ENCODE data around the gene TMEM94.

DNA sequence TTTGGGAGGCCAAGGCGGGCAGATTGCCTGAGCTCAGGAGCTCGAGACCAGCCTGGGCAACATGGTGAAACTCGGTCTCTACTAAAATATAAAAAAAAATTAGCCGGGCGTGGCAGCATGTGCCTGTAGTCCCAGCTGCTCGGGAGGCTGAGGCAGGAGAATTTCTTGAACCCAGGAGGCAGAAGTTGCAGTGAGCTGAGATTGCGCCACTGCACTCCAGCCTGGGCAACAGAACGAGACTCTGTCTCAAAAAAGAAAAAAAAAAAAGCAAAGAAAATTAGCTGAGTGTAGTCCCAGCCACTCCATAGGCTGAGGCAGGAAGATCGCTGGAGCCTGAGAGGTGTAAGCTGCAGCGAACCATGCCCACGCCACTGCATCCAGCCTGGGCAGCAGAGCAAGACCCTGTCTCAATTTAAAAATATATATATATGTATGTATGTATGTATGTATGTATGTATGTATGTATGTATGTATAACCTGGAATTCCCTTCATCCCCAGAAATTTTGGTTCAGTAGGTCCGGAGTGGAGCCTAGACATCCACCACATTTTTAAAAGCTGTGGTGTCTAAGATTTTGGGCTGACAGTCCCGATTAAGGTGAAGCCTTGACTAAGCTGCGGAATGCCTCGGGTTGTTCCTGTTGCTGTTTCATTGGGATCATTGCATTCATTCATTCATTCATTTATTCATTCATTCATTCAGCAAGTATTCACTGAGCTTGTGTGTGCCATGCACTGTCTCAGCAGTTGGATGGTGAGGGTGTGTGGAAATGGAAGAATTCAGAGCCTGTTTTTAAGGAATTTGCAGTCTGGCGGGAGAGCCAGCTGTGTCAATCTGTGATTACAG, 25.9 kb downstream of the TMEM94 start:
- TF ChIP-seq RCOR1 (IDR thresholded peaks at IDR 0.05; ENCODE audit: insufficient replicate concordance, low read length) (no peak), CTCF (conservative IDR thresholded peaks at IDR 0.05; ENCODE audit: low read depth, low read length) (no peak), POLR2A (IDR thresholded peaks at IDR 0.05; ENCODE audit: low read depth, low read length) (no peak), RAD21 (IDR thresholded peaks at IDR 0.05; ENCODE audit: low read length) (no peak)

Measured in IMR-90 (cell line).